ENCODE data around the gene CALB2. TPM values are rescaled to one million over a fixed set of nuclear protein-coding genes. Genes with fewer than 3 reads are reported as not detected.
"Not testable (repeated sequence)": the region's sequence is repeated elsewhere in the genome, so short reads cannot be mapped to it uniquely, and the experiment has no call there.

CALB2 gene
- 1.6 TPM for total RNA-seq
- long read RNA-seq, partial matches to known transcripts: 1 of 2 reads
- long read RNA-seq, other reads (novel, unspliced or antisense): 0 of 2 reads

GRCh38 chr16:71358464-71358998 is at the start of gene CALB2:
TSS of gene CALB2 (plus strand) at chr16:71358723. CDS start at chr16:71358793, 70 bp downstream.
- H3K36me3 ChIP-seq: no peaks in the 10 kb centered on the region
- DNase-seq (peak; percentile 81), ATAC-seq (peak; percentile 91 to 93)
- peaks cover 33% of the 10 kb centered on the region for H3K27me3 ChIP-seq (ENCODE audit: low read depth)
- peak; percentile 98 for TF ChIP-seq CTCF (IDR thresholded peaks at IDR 0.05)
- no peaks in the 10 kb centered on the region for H3K9me3 ChIP-seq
- peaks cover 10% of the 10 kb centered on the region for H3K4me1 ChIP-seq
- H3K27ac ChIP-seq: no peak within 1 kb of the TSS
- peak within 1 kb of the TSS; percentile 43 for H3K4me3 ChIP-seq
- intact Hi-C loops (cut with DNase I): no loop called here

- no peaks in the 10 kb centered on the region for H3K27me3 ChIP-seq (ENCODE audit: low read depth)
- intact Hi-C loops (cut with DNase I): no loop called here
- no peaks in the 10 kb centered on the region for H3K4me1 ChIP-seq
- DNase-seq (no peak), ATAC-seq (peak in 1 of 2 donors; percentile 19)
- H3K4me3 ChIP-seq: no peak overlapping the region
- no peak overlapping the region for H3K27ac ChIP-seq
- TF ChIP-seq CTCF (IDR thresholded peaks at IDR 0.05): peak; percentile 81
- no peaks in the 10 kb centered on the region for H3K36me3 ChIP-seq
- no peaks in the 10 kb centered on the region for H3K9me3 ChIP-seq
These were observed 46.9 kb upstream of the CALB2 start for GRCh38 chr16:71311553-71312158.

GRCh38 chr16:71313591-71313990 is 44.9 kb upstream of the CALB2 start:
- H3K27ac ChIP-seq; H3K27me3 ChIP-seq (ENCODE audit: low read depth); H3K9me3 ChIP-seq; H3K4me1 ChIP-seq; DNase-seq; H3K36me3 ChIP-seq; H3K4me3 ChIP-seq; intact Hi-C loops (cut with DNase I); ATAC-seq: not testable (repeated sequence)

- H3K9me3 ChIP-seq: no peaks in the 10 kb centered on the region
- H3K4me1 ChIP-seq: no peaks in the 10 kb centered on the region
- no peaks in the 10 kb centered on the region for H3K27me3 ChIP-seq (ENCODE audit: low read depth)
- intact Hi-C loops (cut with DNase I): no loop called here
- no peak overlapping the region for H3K4me3 ChIP-seq
- H3K36me3 ChIP-seq: no peaks in the 10 kb centered on the region
- H3K27ac ChIP-seq: no peak overlapping the region
- no peak for TF ChIP-seq CTCF (IDR thresholded peaks at IDR 0.05)
- DNase-seq: no peak
- ATAC-seq: no peak
These were observed 43.3 kb upstream of the CALB2 start for GRCh38 chr16:71315269-71315668.

- intact Hi-C loops (cut with DNase I): no loop called here
- Histone ChIP-seq H3K4me3 (no peak overlapping the region), H3K27me3 (ENCODE audit: low read depth) (no peaks in the 10 kb centered on the region), H3K36me3 (no peaks in the 10 kb centered on the region), H3K9me3 (no peaks in the 10 kb centered on the region), H3K27ac (no peak overlapping the region), H3K4me1 (no peaks in the 10 kb centered on the region)
- DNase-seq (no peak), ATAC-seq (no peak)
- no peak for TF ChIP-seq CTCF (IDR thresholded peaks at IDR 0.05)
These were observed 38.5 kb upstream of the CALB2 start for GRCh38 chr16:71319999-71320398.

- Histone ChIP-seq H3K4me3 (no peak overlapping the region), H3K36me3 (no peaks in the 10 kb centered on the region), H3K9me3 (no peaks in the 10 kb centered on the region), H3K27ac (no peak overlapping the region), H3K27me3 (ENCODE audit: low read depth) (no peaks in the 10 kb centered on the region), H3K4me1 (no peaks in the 10 kb centered on the region)
- intact Hi-C loops (cut with DNase I): no loop called here
- TF ChIP-seq CTCF (IDR thresholded peaks at IDR 0.05): no peak
- DNase-seq (no peak), ATAC-seq (no peak)
These were observed 30.8 kb upstream of the CALB2 start for GRCh38 chr16:71327720-71328119.

All from lower lobe of right lung (tissue), 2 donors.